ENCODE results near the gene B3GNT2.

- TF ChIP-seq CTCF (IDR thresholded peaks at IDR 0.05; ENCODE audit: low read length): no peak
- no peak for TF ChIP-seq EZH2 (optimal IDR thresholded peaks at IDR 0.05; ENCODE audit: low read depth, low read length)
These were observed 29.1 kb downstream of the B3GNT2 start for GRCh38 chr2:62224976-62225375.

All from MM.1S (cell line).